Small intestine (tissue), 4 donors: ENCODE measurements around the gene SERPINA3. TPM values are rescaled to one million over a fixed set of nuclear protein-coding genes. Genes with fewer than 3 reads are reported as not detected.

Experiments used
- polyA plus RNA-seq, 4 donors: library from polyadenylated mRNA; stranded (reverse) in 3 of 4; unstranded in 1 of 4; fragments of 200-250 nt in 3 of 4; fragments of 120-200 nt in 1 of 4; gene quantifications; one replicate each; pipeline versions ENCODE4 v1.2.1 to v1.2.3, GENCODE V29; 2013
- donor health status: healthy with polysubstance abuse.
- donor health status: Bipolar disorder and iron deficiency.
- donor health status: healthy.

Gene SERPINA3
- polyA plus RNA-seq, 4 donors = 0.28 to 178 (median 5.1) TPM

Other genes with a start within 250 kb of the SERPINA3 start
- not detected for gene SERPINA2, start 245.7 kb upstream of the SERPINA3 start, polyA plus RNA-seq
- gene SERPINA1, start 223.8 kb upstream of the SERPINA3 start, polyA plus RNA-seq = 1,000 to 10,000 TPM in 1 of 4 donors, 100 to 1,000 TPM in 3; 204 to 3,497 (median 330) TPM
- gene SERPINA11, start 159.6 kb upstream of the SERPINA3 start, polyA plus RNA-seq = under 1 TPM in 2 of 4 donors, not detected in 2; 0.07 to 0.18 TPM
- gene SERPINA9, start 136.2 kb upstream of the SERPINA3 start, polyA plus RNA-seq = under 1 TPM in 1 of 4 donors, not detected in 3; 0.64 TPM
- under 1 TPM in 2 of 4 donors, not detected in 2; 0.54 to 0.67 TPM for gene SERPINA12, start 102.9 kb upstream of the SERPINA3 start, polyA plus RNA-seq
- 10 to 100 TPM in 1 of 4 donors, 1 to 10 TPM in 1, not detected in 2; 1.2 to 98.2 TPM for gene SERPINA4, start 50.9 kb upstream of the SERPINA3 start, polyA plus RNA-seq
- gene SERPINA5, start 31.0 kb upstream of the SERPINA3 start, polyA plus RNA-seq = 1 to 10 TPM in 2 of 4 donors, under 1 TPM in 1, not detected in 1; 0.54 to 8.6 (median 1.7) TPM
- not detected for gene GSC, start 157.7 kb downstream of the SERPINA3 start, polyA plus RNA-seq